ENCODE data around the gene CARS1.
A peak's percentile ranks its signal among the peaks of the same experiment; 100 is the strongest.

The CARS1 gene

GRCh38 chr11:2952290-2952689, 104.9 kb downstream of the CARS1 start:
- no peak for DNase-seq

- peak; percentile 56 for DNase-seq
Observed at GRCh38 chr11:2951231-2952110, 105.8 kb downstream of the CARS1 start.

Data from fibroblast of upper back skin (primary cell).